ENCODE results near the gene BCAR3. TPM values are rescaled to one million over a fixed set of nuclear protein-coding genes. Genes with fewer than 3 reads are reported as not detected.
A peak's percentile ranks its signal among the peaks of the same experiment; 100 is the strongest.
"Not testable (repeated sequence)": the region's sequence is repeated elsewhere in the genome, so short reads cannot be mapped to it uniquely, and the experiment has no call there.

Gene BCAR3
- polyA plus RNA-seq, 4 donors = 22.5 to 28.9 (median 25.2) TPM

DNA sequence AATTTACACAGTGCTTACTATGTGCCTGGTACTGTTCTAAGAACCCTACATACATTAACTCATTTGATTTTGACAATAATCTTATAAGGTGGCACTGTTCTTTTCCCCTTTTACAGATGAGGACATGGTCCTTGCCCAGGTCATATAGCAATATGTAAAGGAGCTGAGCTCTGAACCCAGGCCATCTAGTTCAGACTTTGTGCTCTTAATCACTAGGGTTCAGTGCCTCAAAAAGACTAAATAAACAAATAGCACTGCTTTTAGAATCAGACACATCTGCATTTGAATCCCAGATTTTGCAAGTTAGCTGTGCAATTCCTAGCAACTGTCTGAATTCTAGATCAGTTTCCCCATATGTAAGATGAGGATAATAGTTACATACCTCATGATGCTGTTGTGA lies 8.7 kb upstream of the BCAR3 start:
- DNase-seq (ENCODE audit: low read depth in 4 of 4, low spot score in 2 of 4) = no peak

GRCh38 chr1:93689521-93690223 lies 8.0 kb upstream of the BCAR3 start:
- no peak for DNase-seq (ENCODE audit: low read depth in 4 of 4, low spot score in 2 of 4)

DNA sequence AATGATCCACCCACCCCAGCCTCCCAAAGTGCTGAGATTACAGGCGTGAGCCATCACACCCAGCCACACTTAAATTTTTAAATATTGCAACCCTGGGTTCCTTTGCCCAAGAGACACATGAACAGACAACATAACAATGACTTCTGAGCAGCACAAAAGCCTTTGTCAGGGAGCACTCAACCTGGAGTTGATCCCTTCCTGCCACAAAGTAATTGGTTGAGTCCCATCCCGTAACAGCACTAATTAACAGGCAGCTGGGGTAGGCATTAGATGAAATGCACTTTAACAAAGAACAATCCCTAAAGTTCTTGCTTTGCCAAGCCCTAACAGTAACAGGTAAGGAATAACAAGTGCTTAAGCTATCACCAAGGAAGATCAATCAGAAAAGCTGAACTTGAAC lies 5.9 kb upstream of the BCAR3 start:
- DNase-seq (ENCODE audit: low read depth in 4 of 4, low spot score in 2 of 4) = no peak

DNA sequence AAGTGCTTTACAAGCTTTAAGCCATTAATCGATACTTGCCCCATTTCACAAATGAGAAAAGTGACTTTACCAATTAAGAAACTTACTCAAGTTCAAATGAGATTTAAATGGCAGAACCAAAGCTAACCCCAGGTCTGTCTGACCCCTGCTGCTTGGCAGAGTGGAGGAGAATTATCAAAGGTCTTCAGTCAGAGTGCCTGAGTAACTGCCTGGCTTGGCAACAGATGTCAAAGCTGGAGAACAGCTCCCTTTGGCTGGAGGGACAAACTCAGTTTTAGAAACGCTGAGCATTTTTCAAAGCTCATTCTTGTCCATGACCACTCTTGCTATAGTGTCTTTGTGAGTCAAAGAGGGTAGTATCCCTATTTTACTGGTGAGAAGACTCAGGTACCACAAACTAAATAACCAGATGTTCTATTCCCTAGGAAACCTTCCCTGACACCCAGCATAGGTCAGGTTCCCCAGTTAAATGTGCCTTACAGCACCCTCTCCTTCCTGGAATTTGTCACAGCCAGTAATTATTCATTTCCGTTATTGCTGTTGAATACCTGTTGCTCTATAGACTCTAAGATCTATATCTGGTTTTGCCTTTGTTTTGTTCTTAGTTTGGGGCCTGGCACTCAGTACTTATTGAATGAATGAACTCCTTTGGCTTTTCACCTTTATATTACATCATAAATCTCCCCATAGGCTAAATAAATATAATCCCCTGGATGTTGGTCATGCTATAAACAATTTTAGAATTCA lies 5.0 kb upstream of the BCAR3 start:
- no peak for DNase-seq (ENCODE audit: low read depth in 4 of 4, low spot score in 2 of 4)

DNA sequence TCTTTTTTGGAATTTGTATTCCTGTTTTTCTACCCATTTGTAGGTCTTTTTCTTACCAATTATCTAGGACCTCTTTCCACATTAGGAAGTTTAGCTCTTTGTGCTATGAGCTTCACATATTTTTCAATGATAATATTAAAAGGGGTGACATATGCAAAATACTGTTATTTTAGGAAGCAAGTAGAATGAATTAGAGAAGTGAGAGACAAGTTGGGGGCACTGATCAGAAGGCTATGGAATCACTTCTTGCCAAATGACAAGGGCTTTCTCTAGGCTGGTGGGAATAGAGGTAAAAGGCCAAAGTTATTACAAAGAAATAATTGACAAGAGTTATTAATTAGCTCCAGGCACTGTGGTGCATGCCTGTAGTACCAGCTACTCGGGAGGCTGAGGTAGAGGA lies 4.3 kb upstream of the BCAR3 start:
- no peak for DNase-seq (ENCODE audit: low read depth in 4 of 4, low spot score in 2 of 4)

DNA sequence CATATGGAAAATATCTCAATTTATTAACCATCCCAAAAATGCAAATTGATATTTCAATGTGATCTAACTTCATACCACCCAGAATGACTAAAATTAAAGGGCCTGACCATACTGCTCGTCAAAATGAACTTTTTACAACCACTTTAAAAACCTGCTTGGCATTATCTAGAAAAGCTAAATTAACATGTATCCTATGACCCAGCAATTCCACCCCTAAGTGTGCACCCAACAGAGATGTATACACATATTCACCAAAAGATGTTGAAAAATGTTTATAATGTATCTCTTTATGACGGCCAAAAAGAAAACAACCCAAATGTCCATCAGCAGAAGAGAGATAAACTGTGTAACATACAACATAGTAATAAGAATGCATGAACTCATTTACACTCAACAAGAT lies 1.6 kb upstream of the BCAR3 start:
- no peak for DNase-seq (ENCODE audit: low read depth in 4 of 4, low spot score in 2 of 4)

GRCh38 chr1:93681989-93682412 lies 364 bp upstream of the BCAR3 start:
- no peak for DNase-seq (ENCODE audit: low read depth in 4 of 4, low spot score in 2 of 4)

DNA sequence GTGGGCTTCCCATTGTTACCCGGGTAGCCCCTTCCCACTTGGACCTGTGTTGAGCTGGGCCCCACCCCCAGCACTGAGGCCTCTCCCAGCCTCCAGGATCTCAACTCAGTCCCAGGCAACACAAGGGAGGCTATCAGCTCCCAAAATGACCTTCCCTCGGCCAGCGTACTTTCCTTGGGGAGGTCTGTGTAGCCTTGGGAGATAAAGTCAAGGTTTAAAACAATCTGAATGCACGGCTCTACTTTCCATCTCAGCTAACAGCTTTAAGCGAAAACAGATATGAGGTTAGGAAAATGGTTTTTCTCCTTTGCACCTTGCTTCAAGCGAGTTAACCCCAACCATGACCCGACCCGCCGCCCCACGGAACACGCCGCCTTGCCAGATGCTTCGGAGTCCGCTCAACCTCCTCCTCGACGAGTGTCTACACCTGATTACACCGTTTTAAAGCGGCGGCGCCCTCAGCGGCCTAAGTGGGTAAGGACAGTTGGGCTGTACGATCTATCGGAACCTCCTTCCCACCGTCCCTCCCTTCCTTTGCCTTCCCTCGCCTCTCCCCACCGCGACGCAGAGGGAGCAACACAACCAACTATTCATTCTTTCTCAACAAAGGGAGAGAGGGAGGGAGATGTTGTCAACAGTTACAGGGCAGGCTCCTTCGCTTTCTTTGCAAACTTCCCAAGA lies 1.1 kb downstream of the BCAR3 start:
- DNase-seq (ENCODE audit: low read depth in 4 of 4, low spot score in 2 of 4) = peak in 1 of 4 donors; percentile 75

DNA sequence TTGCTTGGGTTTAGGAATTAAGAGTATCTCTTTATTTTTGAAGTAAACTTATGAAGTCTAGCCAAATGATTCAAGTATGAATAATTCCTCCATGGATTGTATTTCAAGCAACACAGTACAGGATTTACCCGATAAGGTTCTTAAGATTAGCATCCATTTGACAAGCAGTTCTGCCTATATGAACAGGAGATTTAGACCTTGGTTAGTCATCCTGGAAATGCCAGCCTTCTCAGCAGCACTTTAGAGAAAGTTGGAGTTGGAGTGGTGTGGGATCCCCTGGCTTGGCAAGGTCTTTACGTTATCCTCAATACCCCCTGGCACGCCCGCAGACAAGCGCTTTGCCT lies 1.6 kb downstream of the BCAR3 start:
- DNase-seq (ENCODE audit: low read depth in 4 of 4, low spot score in 2 of 4) = no peak

DNA sequence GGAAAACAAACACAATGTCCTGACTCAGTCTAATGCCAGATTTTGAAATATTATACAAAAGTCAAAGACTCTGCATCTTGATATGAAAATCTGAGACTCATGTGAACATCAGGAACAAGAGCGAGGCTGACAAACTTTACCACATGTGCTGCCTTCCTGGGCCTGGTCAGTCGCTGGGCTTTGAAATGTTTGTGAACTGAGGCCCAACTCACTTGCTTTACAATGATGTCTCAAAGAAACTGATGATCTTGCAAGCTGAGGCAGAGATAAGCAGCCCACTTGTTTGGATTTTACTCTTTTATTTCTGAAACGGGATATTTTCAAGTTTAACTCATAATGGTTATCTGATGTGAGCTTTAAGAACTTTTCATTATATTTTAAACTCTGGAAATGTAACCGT lies 2.1 kb downstream of the BCAR3 start:
- DNase-seq (ENCODE audit: low read depth in 4 of 4, low spot score in 2 of 4) = no peak

GRCh38 chr1:93678946-93679480 lies 2.6 kb downstream of the BCAR3 start:
- no peak for DNase-seq (ENCODE audit: low read depth in 4 of 4, low spot score in 2 of 4)

GRCh38 chr1:93678491-93678890 lies 3.1 kb downstream of the BCAR3 start:
- DNase-seq (ENCODE audit: low read depth in 4 of 4, low spot score in 2 of 4) = no peak

GRCh38 chr1:93677729-93678128 lies 3.9 kb downstream of the BCAR3 start:
- no peak for DNase-seq (ENCODE audit: low read depth in 4 of 4, low spot score in 2 of 4)

DNA sequence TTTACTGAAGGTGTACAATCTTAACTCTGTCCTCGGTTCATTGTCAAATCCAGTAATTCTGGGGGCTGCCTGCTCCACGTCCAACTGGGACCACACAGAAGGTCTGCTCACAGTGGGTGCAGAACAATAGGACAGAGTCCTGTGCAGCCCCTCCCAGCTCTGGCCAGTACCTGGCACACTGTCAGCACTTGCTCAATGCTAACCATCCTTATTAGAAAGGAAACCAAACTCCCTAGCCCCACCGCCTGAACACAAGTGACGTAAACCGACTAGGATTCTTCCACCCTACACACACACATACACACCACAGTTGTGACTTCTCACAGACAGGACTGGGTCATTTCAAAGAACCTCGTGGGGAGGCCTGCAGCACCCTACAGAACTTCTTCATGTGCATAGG lies 5.2 kb downstream of the BCAR3 start:
- no peak for DNase-seq (ENCODE audit: low read depth in 4 of 4, low spot score in 2 of 4)

- no peak for DNase-seq (ENCODE audit: low read depth in 4 of 4, low spot score in 2 of 4)
Measured at GRCh38 chr1:93675931-93676330, 5.7 kb downstream of the BCAR3 start.

GRCh38 chr1:93675271-93675670 lies 6.4 kb downstream of the BCAR3 start:
- no peak for DNase-seq (ENCODE audit: low read depth in 4 of 4, low spot score in 2 of 4)

DNA sequence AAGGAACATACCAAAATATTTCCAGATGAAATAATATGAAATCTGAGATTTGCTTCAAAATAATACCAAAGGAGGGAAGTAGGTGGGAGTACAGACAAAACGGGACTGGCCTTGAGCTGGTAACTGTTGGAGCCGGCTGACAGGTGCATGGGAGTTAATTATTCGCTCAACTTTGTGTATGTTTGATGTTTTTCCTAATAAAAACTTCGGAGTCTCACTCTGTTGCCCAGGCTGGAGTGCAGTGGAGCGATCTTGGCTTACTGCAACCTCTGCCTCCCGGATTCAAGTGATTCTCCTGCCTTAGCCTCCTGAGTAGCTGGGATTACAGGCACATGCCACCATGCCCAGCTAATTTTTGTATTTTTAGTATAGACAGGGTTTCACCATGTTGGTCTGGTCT lies 7.6 kb downstream of the BCAR3 start:
- DNase-seq (ENCODE audit: low read depth in 4 of 4, low spot score in 2 of 4) = not testable (repeated sequence)

DNA sequence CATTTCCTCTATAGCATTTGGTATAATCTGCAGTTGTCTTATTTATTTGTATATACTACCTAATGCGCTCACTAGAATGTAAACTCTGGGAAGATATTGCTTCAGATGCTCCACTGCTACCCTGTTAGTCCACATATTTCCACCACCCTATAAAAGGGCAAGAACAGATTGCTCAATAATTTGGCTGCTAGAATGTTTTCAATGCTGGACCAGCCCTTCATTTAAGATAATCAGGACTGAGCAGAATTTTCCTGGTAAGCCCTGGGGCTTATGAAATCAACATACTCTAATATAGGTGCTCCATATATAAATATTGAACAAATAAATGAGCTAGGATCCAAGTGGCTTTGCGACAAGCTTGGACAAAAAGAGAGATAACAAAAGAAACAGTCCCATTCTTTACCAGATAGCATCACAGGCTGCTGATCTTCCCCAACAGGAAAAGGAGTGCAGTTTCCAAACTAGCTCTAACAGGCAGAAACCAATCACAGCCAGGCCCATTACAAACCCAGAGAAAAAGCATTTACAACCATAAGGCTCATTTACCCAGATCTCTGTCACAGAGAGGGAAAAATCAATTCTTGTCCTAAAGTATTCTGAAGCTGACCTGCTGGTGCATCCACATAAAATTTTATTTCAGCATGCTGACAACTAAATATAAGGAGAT lies 8.3 kb downstream of the BCAR3 start:
- no peak for DNase-seq (ENCODE audit: low read depth in 4 of 4, low spot score in 2 of 4)

DNA sequence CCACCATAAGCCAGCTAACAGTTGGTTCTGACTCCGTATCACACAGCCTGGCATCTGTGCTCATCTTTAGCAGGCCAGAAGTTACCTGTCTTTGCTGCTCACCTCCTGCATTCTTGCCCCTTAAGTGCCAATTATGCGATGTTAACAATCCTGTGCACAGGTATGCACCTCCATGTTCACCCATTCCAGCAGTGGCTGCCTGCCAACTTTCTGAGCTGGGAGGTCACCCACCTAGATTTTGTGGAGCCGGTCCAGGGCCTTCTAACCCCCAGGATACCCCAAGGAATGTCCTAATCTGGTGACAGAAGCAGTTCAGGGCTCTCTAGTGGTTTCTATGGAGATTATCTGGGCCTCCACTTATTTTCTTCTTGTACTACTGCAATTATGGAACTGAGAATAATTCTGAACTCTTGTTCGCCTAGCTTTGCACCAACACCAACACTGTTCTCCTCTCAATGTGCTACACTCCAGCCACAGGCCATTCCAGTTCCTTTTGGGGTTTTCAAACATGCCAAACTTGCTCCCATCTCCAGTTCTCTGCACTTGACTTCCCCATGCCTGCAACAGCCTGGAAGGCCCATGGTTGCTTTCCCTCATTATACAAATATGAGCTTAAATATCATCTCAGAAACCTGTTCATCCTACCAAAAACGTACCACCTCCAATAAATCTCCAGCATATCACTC lies 9.0 kb downstream of the BCAR3 start:
- no peak for DNase-seq (ENCODE audit: low read depth in 4 of 4, low spot score in 2 of 4)

GRCh38 chr1:93672069-93672468 lies 9.6 kb downstream of the BCAR3 start:
- no peak for DNase-seq (ENCODE audit: low read depth in 4 of 4, low spot score in 2 of 4)
